Dermis microvascular lymphatic vessel endothelial cell (primary cell): ENCODE results near the gene DEPDC5. TPM values are rescaled to one million over a fixed set of nuclear protein-coding genes. Genes with fewer than 3 reads are reported as not detected.
"Not testable (repeated sequence)": the region's sequence is repeated elsewhere in the genome, so short reads cannot be mapped to it uniquely, and the experiment has no call there.

Experiments
- DNase-seq, 2 donors: peaks; one replicate each; pipeline versions ENCODE4 v3.0.0 to v3.0.0-alpha.2; 2010; ENCODE audit warnings: low read depth in 2 of 2
- total RNA-seq: library from RNA; depleted of rRNA; stranded (reverse); fragments of >200 nt; gene quantifications from 2 replicates; pipeline ENCODE4 v1.2.1, GENCODE V29; 2014

DEPDC5 gene
- 6.7 and 8.5 TPM in 2 replicates for total RNA-seq

- peak; percentile 61 to 93 for DNase-seq
Observed at GRCh38 chr22:31753634-31754501, at the start of gene DEPDC5. Gene DEPDC5, plus strand, starts transcription at chr22:31754019. Its CDS starts 903 bp downstream, at chr22:31754922.

GRCh38 chr22:31707519-31707918 lies 46.3 kb upstream of the DEPDC5 start:
- peak in 1 of 2 donors; percentile 19 for DNase-seq

GRCh38 chr22:31711226-31711625 lies 42.6 kb upstream of the DEPDC5 start:
- not testable (repeated sequence) for DNase-seq

GRCh38 chr22:31715147-31715778 lies 38.6 kb upstream of the DEPDC5 start:
- DNase-seq, result peak; percentile 83

GRCh38 chr22:31719850-31720471 lies 33.9 kb upstream of the DEPDC5 start:
- no peak for DNase-seq

- DNase-seq, result no peak
Observed at GRCh38 chr22:31723723-31724122, 30.1 kb upstream of the DEPDC5 start.

GRCh38 chr22:31726692-31727091 lies 27.1 kb upstream of the DEPDC5 start:
- no peak for DNase-seq

- no peak for DNase-seq
Observed at GRCh38 chr22:31728857-31729256, 25.0 kb upstream of the DEPDC5 start.

- no peak for DNase-seq
Observed at GRCh38 chr22:31730344-31730711, 23.5 kb upstream of the DEPDC5 start.

GRCh38 chr22:31732089-31732829 lies 21.6 kb upstream of the DEPDC5 start:
- DNase-seq, result no peak

GRCh38 chr22:31733580-31734079 lies 20.2 kb upstream of the DEPDC5 start:
- no peak for DNase-seq

GRCh38 chr22:31734512-31734911 lies 19.3 kb upstream of the DEPDC5 start:
- DNase-seq, result no peak

GRCh38 chr22:31736458-31736857 lies 17.4 kb upstream of the DEPDC5 start:
- DNase-seq, result no peak

GRCh38 chr22:31737932-31738331 lies 15.9 kb upstream of the DEPDC5 start:
- no peak for DNase-seq

GRCh38 chr22:31738566-31738965 lies 15.3 kb upstream of the DEPDC5 start:
- no peak for DNase-seq

GRCh38 chr22:31739795-31740201 lies 14.0 kb upstream of the DEPDC5 start:
- no peak for DNase-seq

GRCh38 chr22:31740314-31740713 lies 13.5 kb upstream of the DEPDC5 start:
- DNase-seq, result not testable (repeated sequence)

GRCh38 chr22:31742115-31742514 lies 11.7 kb upstream of the DEPDC5 start:
- no peak for DNase-seq

GRCh38 chr22:31742682-31743081 lies 11.1 kb upstream of the DEPDC5 start:
- DNase-seq, result no peak

GRCh38 chr22:31743871-31744270 lies 9.9 kb upstream of the DEPDC5 start:
- DNase-seq, result no peak

- no peak for DNase-seq
Observed at GRCh38 chr22:31747441-31747840, 6.4 kb upstream of the DEPDC5 start.
